Right lobe of liver (tissue), 4 donors: ENCODE measurements around the gene BCAR3.

Source experiments
- CTCF ChIP-seq, 4 donors: fragments of 200-600 bp in 3 of 4; fragments of 450-650 bp in 1 of 4; IDR thresholded peaks; one replicate each; pipeline versions ENCODE4 v1.5.1 to v1.8.0; 2016 to 2022; ENCODE audit warnings: antibody characterized with exemption in 4 of 4, mild to moderate bottlenecking in 2 of 4
- POLR2A ChIP-seq: fragments of 450-650 bp; IDR thresholded peaks from one replicate; pipeline ENCODE4 v1.6.1; 2017; ENCODE audit warnings: antibody characterized with exemption, mild to moderate bottlenecking
- donor health status: DM: no; HTN: no; CAD: no.
- donor health status: DM: no; HTN: no; CAD: no.
- donor health status: DM: no; HTN: yes; CAD: no.

- TF ChIP-seq POLR2A (no peak), CTCF (IDR thresholded peaks at IDR 0.05) (no peak)
Measured at GRCh38 chr1:93689521-93690223, 8.0 kb upstream of the BCAR3 start.
